Thymus (tissue), 11 donors: Measurements from ENCODE around the gene BRD9. TPM values are rescaled to one million over a fixed set of nuclear protein-coding genes. Genes with fewer than 3 reads are reported as not detected.

ENCODE experiments used
- DNase-seq, 9 donors: peaks; one replicate each; pipeline ENCODE4 v3.0.0-alpha.2; 2013; ENCODE audit warnings: low spot score in 9 of 9, low read depth in 6 of 9, missing footprints in 1 of 9
- H3K27ac ChIP-seq, 2 donors: one replicate each; pipeline ENCODE4 v1.5.1; 2013; ENCODE audit warnings: control low read depth in 1 of 2, low read depth in 1 of 2, low read length in 1 of 2, mild to moderate bottlenecking in 1 of 2, moderate library complexity in 1 of 2
- H3K27me3 ChIP-seq, 2 donors: one replicate each; pipeline ENCODE4 v1.5.1; 2013; ENCODE audit warnings: low read length in 1 of 2; ENCODE audit not compliant: control insufficient read depth in 2 of 2, insufficient read depth in 1 of 2
- H3K36me3 ChIP-seq, 2 donors: one replicate each; pipeline ENCODE4 v1.5.1; 2013; ENCODE audit warnings: low read length in 1 of 2, mild to moderate bottlenecking in 1 of 2, moderate library complexity in 1 of 2; ENCODE audit not compliant: control insufficient read depth in 2 of 2, insufficient read depth in 2 of 2
- H3K4me1 ChIP-seq, 2 donors: one replicate each; pipeline ENCODE4 v1.5.1; 2013; ENCODE audit warnings: low read length in 2 of 2; ENCODE audit not compliant: control insufficient read depth in 2 of 2, insufficient read depth in 2 of 2
- H3K4me3 ChIP-seq, 2 donors: one replicate each; pipeline ENCODE4 v1.5.1; 2013; ENCODE audit warnings: low read length in 2 of 2, control low read depth in 1 of 2, mild to moderate bottlenecking in 1 of 2
- H3K9me3 ChIP-seq, 2 donors: one replicate each; pipeline ENCODE4 v1.5.1; 2013; ENCODE audit warnings: low read length in 1 of 2, mild to moderate bottlenecking in 1 of 2; ENCODE audit not compliant: control insufficient read depth in 2 of 2, insufficient read depth in 1 of 2
- WGBS: extraction: QIAGEN DNeasy Blood & Tissue Kit; methylation state at CpG from one replicate; pipeline ENCODE4 v1.1.7; 2013; 5-methylcytosine and 5-hydroxymethylcytosine counted together
- polyA plus RNA-seq: library from polyadenylated mRNA; stranded (reverse); fragments of 200-250 nt; gene quantifications from one replicate; pipeline ENCODE4 v1.2.3, GENCODE V29; 2013
- total RNA-seq: library from RNA; stranded (reverse); fragments of 120-200 nt; gene quantifications from one replicate; pipeline ENCODE4 v1.2.4, GENCODE V29; 2013
- donor health status: healthy.

BRD9 gene
- total and polyA plus RNA-seq, 2 donors: 39.3 to 54.8 TPM

DNA sequence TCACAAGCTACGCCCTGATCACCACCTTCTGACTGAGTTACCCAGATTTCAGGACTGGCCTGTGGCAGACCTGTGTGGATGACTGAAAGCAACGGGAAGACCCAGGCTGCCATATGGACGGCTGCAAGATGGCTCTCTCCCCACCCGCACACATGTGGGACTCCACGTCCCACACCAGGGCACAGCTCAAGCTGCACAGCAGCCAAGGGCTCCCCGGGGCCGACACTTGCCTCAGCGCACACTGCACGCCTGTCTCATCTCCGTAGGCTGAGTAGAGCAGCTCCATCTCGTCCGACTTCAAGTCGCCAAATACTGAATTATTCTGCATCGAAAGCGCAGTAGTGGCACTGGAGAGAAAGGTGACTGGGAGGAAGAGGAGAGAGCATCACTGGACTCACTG lies 14.5 kb downstream of the BRD9 start:
- no peak for DNase-seq
- Histone ChIP-seq H3K4me1 (no peaks in the 10 kb centered on the region), H3K27ac (no peak overlapping the region), H3K36me3 (peaks cover 71 to 77% of the 10 kb centered on the region in 2 donors), H3K4me3 (no peak overlapping the region), H3K9me3 (peaks cover 0 to 10% of the 10 kb centered on the region in 2 donors), H3K27me3 (no peaks in the 10 kb centered on the region)
- 98% methylated on average over 15 of the region's 15 CpGs for WGBS

DNA sequence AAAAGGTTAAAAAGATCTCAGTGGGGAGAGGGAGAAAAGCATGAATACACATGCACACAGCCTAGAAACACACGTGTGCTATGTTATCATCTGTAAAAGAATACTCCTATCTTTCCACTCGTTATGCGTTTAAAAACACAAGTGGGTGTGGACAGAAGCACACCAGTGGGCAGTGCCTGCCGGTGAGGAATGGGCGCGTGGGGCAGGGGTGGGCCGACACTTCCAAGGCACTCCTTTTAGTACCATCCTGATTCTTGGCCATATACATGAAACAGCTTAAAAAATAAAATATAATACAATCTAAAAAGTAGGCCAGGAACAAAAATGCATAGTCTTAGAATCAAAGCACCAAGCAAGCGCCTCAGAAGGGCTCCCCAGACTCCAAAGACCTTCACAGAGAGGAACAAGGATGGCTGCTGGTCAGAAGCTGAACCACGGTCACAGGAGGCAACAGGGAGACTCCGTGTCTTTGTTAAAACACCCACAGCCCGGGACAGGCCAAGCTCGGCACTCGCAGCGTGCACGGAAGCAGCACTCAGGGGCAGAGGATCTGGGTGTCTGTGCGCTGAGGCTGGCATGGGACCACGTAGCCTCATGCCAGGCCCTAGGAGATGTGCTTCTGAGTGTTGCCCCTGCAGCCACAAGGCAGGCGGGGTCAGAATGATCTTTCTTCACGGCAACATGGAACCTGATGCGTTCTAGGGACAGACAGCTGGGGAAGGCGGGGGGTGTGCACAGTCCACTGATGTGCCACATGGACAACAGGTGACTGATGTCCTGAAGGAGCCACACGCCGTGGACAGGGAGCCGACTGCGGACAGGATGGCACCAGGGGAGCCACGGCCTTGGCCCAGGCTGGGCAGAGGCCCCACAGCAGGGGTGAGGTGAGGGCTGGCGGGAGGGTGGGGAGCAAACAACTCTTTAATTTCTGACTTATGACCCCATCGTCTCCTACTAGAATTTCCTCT lies 15.9 kb downstream of the BRD9 start:
- peaks cover 71 to 75% of the 10 kb centered on the region in 2 donors for H3K36me3 ChIP-seq
- H3K4me1 ChIP-seq: no peaks in the 10 kb centered on the region
- no peaks in the 10 kb centered on the region for H3K9me3 ChIP-seq
- WGBS: 98% methylated on average over 28 of the region's 28 CpGs
- DNase-seq: no peak
- H3K4me3 ChIP-seq: no peak overlapping the region
- no peak overlapping the region for H3K27ac ChIP-seq
- no peaks in the 10 kb centered on the region for H3K27me3 ChIP-seq

- Histone ChIP-seq H3K9me3 (no peaks in the 10 kb centered on the region), H3K27me3 (no peaks in the 10 kb centered on the region), H3K4me1 (no peaks in the 10 kb centered on the region), H3K36me3 (peaks cover 71 to 75% of the 10 kb centered on the region in 2 donors), H3K4me3 (no peak overlapping the region), H3K27ac (no peak overlapping the region)
- WGBS: 98% methylated on average over 24 of the region's 24 CpGs
- no peak for DNase-seq
These were observed 16.7 kb downstream of the BRD9 start for GRCh38 chr5:875931-876330.

- no peak overlapping the region for H3K27ac ChIP-seq
- no peak for DNase-seq
- no peaks in the 10 kb centered on the region for H3K9me3 ChIP-seq
- H3K4me1 ChIP-seq: no peaks in the 10 kb centered on the region
- H3K36me3 ChIP-seq: peaks cover 93 to 95% of the 10 kb centered on the region in 2 donors
- 89% methylated on average over 8 of the region's 8 CpGs for WGBS
- H3K4me3 ChIP-seq: no peak overlapping the region
- no peaks in the 10 kb centered on the region for H3K27me3 ChIP-seq
These were observed 19.3 kb downstream of the BRD9 start for GRCh38 chr5:873328-873727.

DNA sequence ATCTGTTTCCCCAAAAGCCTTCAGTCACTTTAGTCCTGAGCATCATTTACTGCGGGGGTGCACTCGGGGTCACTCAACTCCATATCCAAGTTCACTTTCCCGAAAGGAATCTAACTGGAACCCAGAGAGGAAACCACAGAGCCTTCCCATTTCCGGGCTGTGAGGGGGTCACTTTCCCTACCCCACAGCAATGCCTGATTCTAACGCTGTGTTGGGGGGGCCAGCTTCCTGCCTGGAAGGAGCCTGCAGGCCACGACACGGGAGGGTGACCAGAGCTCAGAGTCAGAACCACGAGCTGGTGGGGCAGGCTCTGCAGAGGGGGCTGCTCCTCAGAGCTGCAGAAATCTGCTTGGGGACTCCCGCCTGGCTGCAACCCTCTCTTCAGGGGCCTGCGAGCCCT lies 20.3 kb downstream of the BRD9 start:
- H3K36me3 ChIP-seq: peaks cover 92 to 95% of the 10 kb centered on the region in 2 donors
- no peak for DNase-seq
- H3K4me1 ChIP-seq: no peaks in the 10 kb centered on the region
- H3K9me3 ChIP-seq: no peaks in the 10 kb centered on the region
- no peak overlapping the region for H3K27ac ChIP-seq
- H3K27me3 ChIP-seq: no peaks in the 10 kb centered on the region
- WGBS: 94% methylated on average over 10 of the region's 10 CpGs
- no peak overlapping the region for H3K4me3 ChIP-seq

GRCh38 chr5:871596-872298 lies 20.9 kb downstream of the BRD9 start:
- Histone ChIP-seq H3K4me3 (no peak overlapping the region), H3K9me3 (no peaks in the 10 kb centered on the region), H3K27me3 (no peaks in the 10 kb centered on the region), H3K27ac (no peak overlapping the region), H3K4me1 (no peaks in the 10 kb centered on the region), H3K36me3 (peaks cover 91 to 95% of the 10 kb centered on the region in 2 donors)
- DNase-seq: no peak
- WGBS: 98% methylated on average over 29 of the region's 29 CpGs

- 95% methylated on average over 5 of the region's 5 CpGs for WGBS
- H3K4me1 ChIP-seq: no peaks in the 10 kb centered on the region
These were observed 21.6 kb downstream of the BRD9 start for GRCh38 chr5:870956-871355.

DNA sequence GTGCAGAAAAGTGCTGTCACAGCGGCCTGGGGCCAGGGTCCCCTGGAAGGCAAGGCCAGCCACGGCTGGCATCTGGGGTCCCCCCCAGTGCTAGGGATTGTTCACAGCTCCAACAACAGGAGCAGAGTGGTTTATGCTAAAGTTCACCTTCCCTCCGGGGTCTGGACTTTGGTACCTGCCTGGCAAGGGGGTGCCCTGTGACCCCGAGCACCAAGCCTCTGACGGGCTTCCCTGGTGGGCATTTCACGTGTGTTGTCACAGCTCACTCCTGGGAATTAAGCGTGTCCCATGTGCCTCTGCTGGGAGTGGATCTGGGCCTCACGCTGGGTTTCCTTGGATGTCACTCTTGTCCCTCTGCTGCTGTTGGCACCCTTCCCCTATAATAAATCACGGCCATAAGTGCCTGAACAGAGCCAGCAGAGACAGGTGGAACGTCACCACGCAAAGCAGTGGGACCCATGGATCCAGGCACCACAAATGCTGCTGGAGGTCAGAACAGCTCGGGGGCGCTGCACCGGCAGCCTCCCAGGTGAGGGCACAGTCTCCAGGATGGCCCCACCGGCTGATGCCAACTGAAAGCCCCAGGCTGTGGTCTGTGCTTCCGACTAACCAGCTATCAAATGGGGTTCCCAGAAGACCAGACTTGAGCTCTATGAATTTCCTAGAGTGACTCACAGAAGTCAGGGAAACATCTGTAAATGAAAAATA lies 24.0 kb downstream of the BRD9 start:
- WGBS: 98% methylated on average over 16 of the region's 16 CpGs
- no peaks in the 10 kb centered on the region for H3K4me1 ChIP-seq
- H3K36me3 ChIP-seq: peaks cover 94 to 98% of the 10 kb centered on the region in 2 donors
- DNase-seq: no peak
- H3K4me3 ChIP-seq: no peak overlapping the region
- no peak overlapping the region for H3K27ac ChIP-seq
- no peaks in the 10 kb centered on the region for H3K9me3 ChIP-seq
- H3K27me3 ChIP-seq: no peaks in the 10 kb centered on the region

More at GRCh38 chr5:870956-871355, 21.6 kb downstream of the BRD9 start:
- peaks cover 91 to 95% of the 10 kb centered on the region in 2 donors for H3K36me3 ChIP-seq
- H3K27ac ChIP-seq: no peak overlapping the region
- H3K27me3 ChIP-seq: no peaks in the 10 kb centered on the region
- H3K4me3 ChIP-seq: no peak overlapping the region
- no peaks in the 10 kb centered on the region for H3K9me3 ChIP-seq
- DNase-seq: no peak
